HG02759 (cell line): ENCODE data around the gene EPS8.

ENCODE experiments used
- ATAC-seq: cut with Tn5 transposase; IDR thresholded peaks from one replicate; pipeline ENCODE4 v1.9.1; 2021; ENCODE audit warnings: mild to moderate bottlenecking, moderate library complexity; ENCODE audit not compliant: unreplicated experiment

EPS8 gene

GRCh38 chr12:15613981-15614380, 175.2 kb downstream of the EPS8 start:
- no peak for ATAC-seq

DNA sequence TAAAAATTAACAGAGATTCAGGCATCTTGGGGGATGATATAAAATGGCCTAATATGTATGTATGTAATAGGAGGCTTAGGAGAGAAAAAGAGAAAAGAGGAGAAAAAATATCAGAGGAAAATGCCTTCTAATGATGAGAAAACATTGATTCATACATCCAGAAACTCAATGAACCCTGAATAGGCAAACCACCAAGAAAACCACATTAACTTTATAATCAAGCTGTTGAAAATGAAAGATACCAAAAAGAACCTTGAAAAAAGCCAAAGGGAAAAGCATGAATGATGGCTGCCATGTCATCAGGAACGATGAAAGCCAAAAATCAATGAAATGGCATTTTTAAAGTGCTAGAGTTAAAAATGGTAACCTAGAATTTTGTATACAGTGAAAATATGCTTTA, 180.2 kb downstream of the EPS8 start:
- ATAC-seq = no peak

GRCh38 chr12:15608406-15608805, 180.8 kb downstream of the EPS8 start:
- ATAC-seq = no peak

- no peak for ATAC-seq
These were observed 183.2 kb downstream of the EPS8 start for GRCh38 chr12:15605881-15606590.

- no peak for ATAC-seq
These were observed 185.6 kb downstream of the EPS8 start for GRCh38 chr12:15603474-15604085.

DNA sequence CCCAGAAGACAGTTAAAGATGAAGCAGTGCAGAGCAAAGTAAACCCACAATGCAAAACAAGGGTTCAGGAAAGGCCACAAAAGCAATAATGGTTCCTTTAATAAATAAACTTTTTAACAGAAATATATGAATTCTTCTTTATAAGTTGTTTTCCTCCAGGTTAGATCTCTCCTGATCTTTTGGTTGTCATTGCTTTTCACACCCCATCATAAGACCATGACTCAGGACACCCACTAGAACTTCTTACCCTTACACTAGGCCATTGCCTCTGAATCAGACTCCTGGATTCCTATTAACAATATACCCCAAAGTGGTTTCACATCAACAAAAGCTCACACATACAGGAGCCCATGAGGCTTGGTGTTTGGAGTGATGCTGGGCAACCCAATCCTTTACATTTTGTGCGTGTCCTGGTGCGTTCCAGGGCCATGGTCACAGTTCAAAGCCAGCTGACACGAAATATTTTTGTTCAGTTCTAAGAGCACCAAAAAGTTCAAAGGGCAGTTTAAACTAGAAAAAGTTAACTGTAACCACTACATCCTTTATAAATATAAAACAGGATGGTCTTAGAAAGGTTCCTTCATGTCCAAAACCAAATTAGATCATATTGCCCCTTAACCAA, 187.0 kb downstream of the EPS8 start:
- ATAC-seq = no peak

GRCh38 chr12:15601210-15601800, 187.9 kb downstream of the EPS8 start:
- no peak for ATAC-seq

DNA sequence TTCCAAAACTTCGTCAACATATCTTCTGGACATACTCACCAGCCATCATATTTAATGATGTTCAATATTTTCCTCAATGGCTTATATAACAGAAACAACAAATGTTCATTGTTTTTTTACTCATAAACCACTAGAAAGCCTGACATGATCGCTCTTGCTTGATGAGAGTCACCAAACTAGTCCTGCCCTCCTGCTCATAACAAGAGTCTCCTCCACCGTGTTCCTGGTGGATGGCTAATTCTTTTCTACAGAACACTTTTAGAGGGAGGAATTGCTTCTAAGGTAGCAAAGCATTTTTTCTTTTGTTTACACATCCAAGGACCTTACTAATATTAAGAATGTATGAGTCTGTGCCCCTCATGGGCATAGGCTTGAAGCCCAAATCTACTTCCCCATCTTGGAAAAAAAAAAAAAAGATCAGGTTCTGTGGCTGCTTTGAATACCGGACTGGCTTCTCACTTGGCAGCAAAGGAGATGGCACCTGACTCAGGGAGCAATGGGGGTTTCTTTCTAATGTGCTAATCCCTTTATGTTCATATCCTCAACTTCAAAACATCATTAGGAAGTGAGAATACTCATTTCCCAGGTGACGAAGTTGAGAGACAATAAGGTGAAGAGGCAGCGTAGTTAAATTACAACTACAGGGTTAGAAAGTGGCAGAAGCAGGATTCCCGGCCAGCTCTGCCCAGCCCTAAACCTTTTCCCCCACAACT, 188.8 kb downstream of the EPS8 start:
- ATAC-seq = no peak

DNA sequence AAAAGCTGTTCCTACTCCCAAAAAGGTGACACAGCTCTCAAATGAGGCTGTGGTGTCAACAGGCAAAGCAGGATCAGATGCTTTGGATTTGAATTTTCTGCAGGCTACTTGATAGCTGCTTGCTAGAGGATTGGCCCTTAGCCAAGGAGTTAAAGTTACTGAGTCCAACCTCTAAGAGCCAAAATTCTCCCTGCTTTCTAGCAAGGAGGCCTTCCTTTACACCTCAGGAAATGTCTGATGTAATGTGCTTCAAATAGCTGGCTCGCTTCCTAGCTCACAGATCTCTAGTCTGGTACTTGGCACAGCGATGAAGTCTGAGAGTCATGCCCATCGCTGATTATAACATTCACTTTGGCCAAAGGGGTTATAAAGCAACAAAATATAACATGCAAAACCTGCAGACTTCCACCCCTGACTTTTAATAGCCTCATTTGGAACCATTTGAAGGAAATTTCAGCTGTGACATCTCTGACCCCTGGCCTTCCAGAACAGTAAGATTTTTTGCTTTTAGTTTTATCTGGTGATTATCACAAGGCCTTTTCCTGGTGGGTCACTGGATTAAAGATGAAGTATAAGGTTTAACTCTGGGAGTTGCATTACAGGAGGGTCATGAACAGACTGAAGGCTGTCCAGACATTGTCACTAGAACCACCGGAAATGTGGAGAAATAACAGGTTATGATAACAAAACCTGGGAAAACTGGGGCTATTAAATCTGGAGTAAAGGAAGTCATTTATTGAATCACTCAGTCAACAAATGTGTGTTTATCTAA, 189.7 kb downstream of the EPS8 start:
- no peak for ATAC-seq

DNA sequence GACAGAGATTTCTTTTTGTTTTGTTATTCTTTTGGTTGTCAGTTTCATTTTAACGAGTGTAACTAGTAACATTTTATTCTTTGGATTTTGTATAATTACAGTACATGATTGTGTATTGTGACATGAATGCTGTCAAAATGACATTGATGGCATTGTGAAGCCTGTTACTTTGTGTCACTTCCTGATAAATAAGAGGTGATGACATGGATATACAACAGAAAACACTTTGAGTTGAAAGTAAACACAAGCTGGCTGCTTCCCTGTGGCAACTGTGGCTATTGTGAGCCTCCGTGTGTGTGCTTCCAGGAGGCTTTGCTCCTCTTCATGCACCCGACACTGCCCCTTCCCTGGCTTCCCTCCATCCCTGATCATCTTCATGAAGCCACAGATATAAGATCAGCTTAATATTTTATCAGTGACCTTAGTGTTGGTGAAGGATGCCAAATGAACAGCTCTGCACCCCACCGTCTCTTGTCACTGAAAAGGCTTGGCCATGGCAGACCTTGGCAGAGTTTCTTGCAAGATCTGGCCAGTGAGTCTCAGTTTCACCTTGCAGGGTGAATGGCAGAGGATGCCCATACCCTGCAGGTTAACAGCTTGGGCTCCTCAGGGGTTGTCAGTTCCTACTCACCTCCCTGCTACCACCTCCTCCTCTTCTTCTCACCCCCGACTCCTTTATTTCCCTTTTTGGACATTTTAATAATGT, 191.9 kb downstream of the EPS8 start:
- no peak for ATAC-seq

DNA sequence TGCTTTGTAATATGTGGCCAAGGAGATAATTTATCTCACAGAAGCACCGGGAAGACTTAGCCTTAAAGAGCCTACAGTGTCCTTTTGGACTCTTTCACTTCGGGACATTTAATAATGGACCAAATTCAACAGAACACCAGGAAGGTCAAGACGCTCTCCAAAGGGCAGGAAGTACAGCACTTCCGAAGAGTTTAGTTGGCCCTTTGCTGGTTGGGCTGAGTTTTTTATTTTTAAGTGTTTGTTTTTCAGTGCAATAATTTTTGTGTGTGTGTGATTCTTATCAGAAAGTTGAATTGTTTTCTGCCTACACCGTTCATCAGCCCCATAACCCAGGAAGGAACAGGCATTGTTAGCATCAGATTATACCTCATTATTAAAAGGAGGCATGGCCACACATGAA, 193.0 kb downstream of the EPS8 start:
- no peak for ATAC-seq

GRCh38 chr12:15592934-15593333, 196.3 kb downstream of the EPS8 start:
- ATAC-seq = no peak

DNA sequence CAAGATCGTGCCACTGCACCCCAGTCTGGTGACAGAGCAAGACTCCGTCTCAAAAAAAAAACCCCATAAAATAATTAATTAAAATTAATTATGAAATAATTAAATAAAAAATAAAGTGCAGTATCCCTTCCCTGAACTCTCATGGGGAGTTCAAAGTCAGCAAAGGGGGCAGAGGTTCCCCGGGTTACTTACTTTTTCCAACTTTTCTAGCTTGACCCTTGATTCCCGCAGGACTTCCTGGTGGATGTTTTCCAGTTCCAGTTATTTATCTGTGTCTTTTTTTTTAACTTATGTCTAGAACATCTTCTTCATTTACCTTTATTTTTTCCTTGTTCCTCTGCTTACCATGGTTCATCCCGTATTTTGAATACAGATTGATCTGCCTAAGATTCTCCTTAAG, 197.4 kb downstream of the EPS8 start:
- no peak for ATAC-seq

- peak; percentile 99 for ATAC-seq
These were observed 198.9 kb downstream of the EPS8 start for GRCh38 chr12:15590180-15590826.

DNA sequence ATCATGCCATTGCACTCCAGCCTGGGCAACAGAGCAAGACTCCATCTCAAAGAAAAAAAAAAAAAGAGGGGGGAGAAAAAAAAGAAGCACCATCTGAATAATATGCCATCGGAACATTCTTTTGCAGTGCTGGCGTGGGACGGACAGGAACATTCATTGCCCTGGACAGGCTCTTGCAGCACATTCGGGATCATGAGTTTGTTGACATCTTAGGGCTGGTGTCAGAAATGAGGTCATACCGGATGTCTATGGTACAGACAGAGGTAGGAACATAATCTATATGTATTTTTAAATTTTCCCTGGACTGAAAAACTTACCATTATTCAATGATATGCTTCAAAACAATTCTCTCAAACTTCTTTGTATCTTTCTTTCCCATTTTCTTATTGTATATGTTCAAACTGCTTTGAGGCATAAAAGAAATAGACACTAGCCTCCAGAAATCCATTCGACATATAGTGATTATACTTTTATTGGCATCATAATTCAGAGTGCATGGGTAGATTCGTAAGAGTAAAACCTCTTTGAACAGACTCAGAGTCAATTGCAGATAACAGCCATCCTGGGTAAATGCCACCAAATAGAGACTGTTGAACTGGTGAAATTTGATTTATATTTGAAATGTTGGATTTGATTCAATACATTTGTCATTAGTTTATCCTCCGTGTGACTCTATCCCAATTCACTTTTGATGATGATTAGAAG, 199.7 kb downstream of the EPS8 start:
- ATAC-seq = no peak

DNA sequence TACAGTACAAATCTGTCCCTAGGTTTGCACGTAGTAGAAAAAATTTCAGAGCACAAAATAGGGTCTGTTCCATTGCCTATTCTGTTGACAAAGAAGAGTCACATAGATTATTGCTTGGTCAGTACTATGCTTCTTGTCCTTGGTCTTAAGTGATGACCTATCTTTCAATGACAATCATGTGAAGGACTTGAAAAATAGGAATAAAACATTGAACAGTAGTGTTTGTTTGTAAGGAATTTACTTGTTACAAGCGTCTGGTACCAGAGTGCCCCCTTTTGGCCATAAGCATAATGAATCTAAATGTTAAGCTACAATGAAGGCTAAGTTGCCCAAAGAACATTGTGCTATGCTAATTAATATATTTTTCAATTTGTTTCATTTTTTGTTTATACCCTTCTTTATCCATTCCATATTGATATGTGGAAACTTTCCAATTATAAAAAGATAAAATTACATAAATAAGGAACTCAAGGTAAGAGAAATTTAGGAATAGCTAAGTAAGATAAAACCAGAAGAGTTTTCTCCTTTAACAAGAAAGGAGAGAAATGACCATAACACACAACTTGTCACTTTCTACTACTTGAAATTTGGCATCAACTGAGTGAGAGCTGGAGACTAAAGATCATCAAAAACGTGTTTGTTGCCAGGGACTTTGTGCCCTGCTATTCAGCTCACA, 204.7 kb downstream of the EPS8 start:
- ATAC-seq = no peak

DNA sequence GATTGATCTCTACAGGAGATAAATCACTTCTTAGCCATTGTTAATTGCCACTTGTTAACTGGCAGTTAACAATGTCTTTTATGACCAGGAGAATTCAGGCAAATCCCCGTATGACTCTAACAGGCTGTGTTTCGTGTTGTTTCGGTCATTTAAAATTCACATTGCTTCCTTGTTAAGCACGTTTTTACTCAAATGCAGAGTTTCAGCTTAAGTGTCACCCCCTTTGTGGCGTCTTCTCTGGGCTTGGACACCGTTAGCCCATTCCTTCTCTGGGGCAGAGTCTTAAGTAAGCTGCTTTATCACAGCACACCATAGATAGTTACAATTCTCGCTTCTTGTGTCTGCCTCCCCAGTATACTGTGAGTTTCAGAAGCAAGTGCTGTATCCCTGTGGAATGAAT, 205.4 kb downstream of the EPS8 start:
- ATAC-seq = no peak

- ATAC-seq = no peak
These were observed 208.2 kb downstream of the EPS8 start for GRCh38 chr12:15581006-15581405.
